Glutamatergic neuron (in vitro differentiated cells): Measurements from ENCODE around the gene MAML1. TPM values are rescaled to one million over a fixed set of nuclear protein-coding genes. Genes with fewer than 3 reads are reported as not detected.

Experiments used
- DNase-seq: peaks from one replicate; pipeline ENCODE4 v3.0.0; 2022
- H3K27ac Mint-ChIP-seq: one replicate; pipeline ENCODE4 v1.8.0; 2020; ENCODE audit warnings: mild to moderate bottlenecking, mixed read lengths, inconsistent platforms; ENCODE audit not compliant: unreplicated experiment
- H3K27me3 Mint-ChIP-seq: one replicate; pipeline ENCODE4 v1.8.0; 2020; ENCODE audit warnings: mild to moderate bottlenecking, moderate library complexity, mixed read lengths, inconsistent platforms; ENCODE audit not compliant: unreplicated experiment
- H3K36me3 Mint-ChIP-seq: one replicate; pipeline ENCODE4 v1.8.0; 2020; ENCODE audit warnings: mild to moderate bottlenecking, mixed read lengths, inconsistent platforms; ENCODE audit not compliant: unreplicated experiment
- H3K4me1 Mint-ChIP-seq: one replicate; pipeline ENCODE4 v1.8.0; 2020; ENCODE audit warnings: mild to moderate bottlenecking, low read depth, mixed read lengths, inconsistent platforms; ENCODE audit not compliant: unreplicated experiment
- H3K4me3 Mint-ChIP-seq: one replicate; pipeline ENCODE4 v1.8.0; 2020; ENCODE audit warnings: mild to moderate bottlenecking, mixed read lengths, inconsistent platforms; ENCODE audit not compliant: unreplicated experiment
- H3K9me3 Mint-ChIP-seq: one replicate; pipeline ENCODE4 v1.8.0; 2020; ENCODE audit warnings: mild to moderate bottlenecking, moderate library complexity, mixed read lengths, inconsistent platforms; ENCODE audit not compliant: unreplicated experiment
- total RNA-seq: library from RNA; stranded (reverse); fragmentation: NEBNext Ultra II Directional; extraction: Animal tissue kit (Norgen Biotek cat#: 25700); gene quantifications from one replicate; pipeline ENCODE4 v1.2.1, GENCODE V29; 2021; ENCODE audit not compliant: unreplicated experiment
- TF ChIP-seq, protein P1 (sequence below): fragments of 200-600 bp; sonication (generic); IDR thresholded peaks from one replicate; pipeline ENCODE4 v1.5.0; 2021; ENCODE audit not compliant: partially characterized antibody, unreplicated experiment

The MAML1 gene
- total RNA-seq, 1 donor from 2014 or later = 30.0 TPM

DNA sequence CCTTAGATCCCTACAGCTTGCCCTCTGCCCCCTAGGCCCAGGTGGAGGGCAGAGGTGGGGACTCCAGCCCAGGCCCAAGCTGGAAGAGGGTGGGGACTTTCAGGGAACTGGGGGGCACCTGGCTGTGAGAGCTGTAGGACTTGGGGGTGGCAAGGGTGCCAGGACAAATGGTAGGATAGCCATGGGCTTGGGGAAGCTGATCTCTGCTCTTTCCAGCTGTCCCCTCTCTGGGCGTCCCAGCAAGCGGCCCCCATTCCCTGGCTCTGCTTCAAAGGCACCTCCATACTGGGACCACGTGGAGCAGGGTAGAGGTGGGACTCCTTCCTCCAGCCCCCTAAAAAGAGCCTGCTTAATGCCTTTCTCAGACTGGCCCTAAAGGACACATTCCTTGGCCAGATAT, 61.5 kb downstream of the MAML1 start:
- Mint-ChIP-seq H3K4me1 (no peaks in the 10 kb centered on the region), H3K36me3 (peaks cover 5% of the 10 kb centered on the region), H3K27ac (no peak overlapping the region), H3K9me3 (peaks cover 6% of the 10 kb centered on the region), H3K4me3 (no peak overlapping the region), H3K27me3 (peaks cover 10% of the 10 kb centered on the region)
- no peak for DNase-seq
- TF ChIP-seq, protein P1, sequence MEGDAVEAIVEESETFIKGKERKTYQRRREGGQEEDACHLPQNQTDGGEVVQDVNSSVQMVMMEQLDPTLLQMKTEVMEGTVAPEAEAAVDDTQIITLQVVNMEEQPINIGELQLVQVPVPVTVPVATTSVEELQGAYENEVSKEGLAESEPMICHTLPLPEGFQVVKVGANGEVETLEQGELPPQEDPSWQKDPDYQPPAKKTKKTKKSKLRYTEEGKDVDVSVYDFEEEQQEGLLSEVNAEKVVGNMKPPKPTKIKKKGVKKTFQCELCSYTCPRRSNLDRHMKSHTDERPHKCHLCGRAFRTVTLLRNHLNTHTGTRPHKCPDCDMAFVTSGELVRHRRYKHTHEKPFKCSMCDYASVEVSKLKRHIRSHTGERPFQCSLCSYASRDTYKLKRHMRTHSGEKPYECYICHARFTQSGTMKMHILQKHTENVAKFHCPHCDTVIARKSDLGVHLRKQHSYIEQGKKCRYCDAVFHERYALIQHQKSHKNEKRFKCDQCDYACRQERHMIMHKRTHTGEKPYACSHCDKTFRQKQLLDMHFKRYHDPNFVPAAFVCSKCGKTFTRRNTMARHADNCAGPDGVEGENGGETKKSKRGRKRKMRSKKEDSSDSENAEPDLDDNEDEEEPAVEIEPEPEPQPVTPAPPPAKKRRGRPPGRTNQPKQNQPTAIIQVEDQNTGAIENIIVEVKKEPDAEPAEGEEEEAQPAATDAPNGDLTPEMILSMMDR = no peak

DNA sequence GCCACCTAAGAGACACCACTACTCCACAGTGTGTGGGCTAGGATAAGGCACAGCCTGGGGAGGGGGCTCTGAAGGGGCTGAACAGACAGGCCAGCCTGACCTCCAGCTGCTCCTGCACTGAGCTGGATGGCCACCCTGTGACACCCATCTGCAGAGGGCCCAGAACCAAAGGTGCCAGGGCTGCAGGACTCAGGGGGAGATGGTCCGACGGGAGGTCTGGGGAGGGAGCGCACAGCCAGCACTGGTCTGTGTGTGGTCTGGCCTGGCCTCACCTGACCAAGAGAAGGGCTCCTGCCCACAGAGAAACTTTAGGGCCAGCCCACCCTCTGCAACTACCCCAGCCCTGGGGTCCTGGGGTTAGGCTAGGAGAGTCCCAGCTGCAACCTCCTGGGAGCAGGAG, 62.0 kb downstream of the MAML1 start:
- no peak for DNase-seq

DNA sequence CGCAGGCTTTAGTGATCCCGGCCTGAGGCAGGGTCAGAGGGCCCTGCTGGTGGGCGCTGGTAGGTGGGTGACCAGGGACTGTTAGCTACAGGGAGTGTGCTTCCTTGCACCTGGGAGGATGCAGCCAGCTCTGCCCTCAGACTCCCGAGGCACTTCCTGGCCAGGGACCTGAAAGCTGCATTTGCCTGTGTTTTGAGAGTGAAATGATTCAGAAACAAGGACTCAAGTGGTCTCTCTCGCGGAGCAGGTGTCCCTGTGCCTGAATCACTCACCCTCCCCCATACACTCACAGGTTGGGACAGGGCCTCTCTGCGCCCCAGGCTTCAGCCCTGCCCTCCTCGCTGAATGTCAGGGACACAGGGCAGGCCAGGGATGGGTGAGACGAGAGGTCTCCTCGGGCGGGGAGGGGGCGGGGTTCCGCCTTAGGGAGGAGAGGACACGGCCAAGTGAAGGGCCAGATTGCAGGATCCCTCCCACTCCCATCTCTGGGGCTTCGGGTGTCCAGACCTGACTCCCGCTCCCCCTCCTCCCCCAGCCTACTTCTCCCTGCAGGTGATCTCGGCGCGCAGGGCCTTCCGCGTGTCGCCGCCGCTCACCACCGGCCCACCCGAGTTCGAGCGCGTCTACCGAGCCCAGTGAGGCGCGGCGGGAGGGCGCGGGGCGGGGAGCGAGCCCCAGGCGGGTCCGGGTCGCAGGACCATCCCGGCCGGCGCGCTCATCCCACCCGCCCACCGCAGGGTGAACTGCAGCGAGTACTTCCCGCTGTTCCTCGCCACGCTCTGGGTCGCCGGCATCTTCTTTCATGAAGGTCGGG, 62.6 kb downstream of the MAML1 start:
- peaks cover 10% of the 10 kb centered on the region for H3K27me3 Mint-ChIP-seq
- TF ChIP-seq, protein P1 = no peak
- H3K4me1 Mint-ChIP-seq = no peaks in the 10 kb centered on the region
- DNase-seq = no peak
- H3K27ac Mint-ChIP-seq = no peak overlapping the region
- H3K36me3 Mint-ChIP-seq = peaks cover 9% of the 10 kb centered on the region
- H3K4me3 Mint-ChIP-seq = peak overlapping the region; percentile 59
- peaks cover 6% of the 10 kb centered on the region for H3K9me3 Mint-ChIP-seq

More for the DNA sequence above, 62.0 kb downstream of the MAML1 start:
- H3K27me3 Mint-ChIP-seq = peaks cover 10% of the 10 kb centered on the region
- peak overlapping the region; percentile 46 for H3K4me3 Mint-ChIP-seq
- peaks cover 6% of the 10 kb centered on the region for H3K9me3 Mint-ChIP-seq
- TF ChIP-seq, protein P1 = no peak
- H3K27ac Mint-ChIP-seq = no peak overlapping the region
- H3K36me3 Mint-ChIP-seq = peaks cover 8% of the 10 kb centered on the region
- no peaks in the 10 kb centered on the region for H3K4me1 Mint-ChIP-seq

DNA sequence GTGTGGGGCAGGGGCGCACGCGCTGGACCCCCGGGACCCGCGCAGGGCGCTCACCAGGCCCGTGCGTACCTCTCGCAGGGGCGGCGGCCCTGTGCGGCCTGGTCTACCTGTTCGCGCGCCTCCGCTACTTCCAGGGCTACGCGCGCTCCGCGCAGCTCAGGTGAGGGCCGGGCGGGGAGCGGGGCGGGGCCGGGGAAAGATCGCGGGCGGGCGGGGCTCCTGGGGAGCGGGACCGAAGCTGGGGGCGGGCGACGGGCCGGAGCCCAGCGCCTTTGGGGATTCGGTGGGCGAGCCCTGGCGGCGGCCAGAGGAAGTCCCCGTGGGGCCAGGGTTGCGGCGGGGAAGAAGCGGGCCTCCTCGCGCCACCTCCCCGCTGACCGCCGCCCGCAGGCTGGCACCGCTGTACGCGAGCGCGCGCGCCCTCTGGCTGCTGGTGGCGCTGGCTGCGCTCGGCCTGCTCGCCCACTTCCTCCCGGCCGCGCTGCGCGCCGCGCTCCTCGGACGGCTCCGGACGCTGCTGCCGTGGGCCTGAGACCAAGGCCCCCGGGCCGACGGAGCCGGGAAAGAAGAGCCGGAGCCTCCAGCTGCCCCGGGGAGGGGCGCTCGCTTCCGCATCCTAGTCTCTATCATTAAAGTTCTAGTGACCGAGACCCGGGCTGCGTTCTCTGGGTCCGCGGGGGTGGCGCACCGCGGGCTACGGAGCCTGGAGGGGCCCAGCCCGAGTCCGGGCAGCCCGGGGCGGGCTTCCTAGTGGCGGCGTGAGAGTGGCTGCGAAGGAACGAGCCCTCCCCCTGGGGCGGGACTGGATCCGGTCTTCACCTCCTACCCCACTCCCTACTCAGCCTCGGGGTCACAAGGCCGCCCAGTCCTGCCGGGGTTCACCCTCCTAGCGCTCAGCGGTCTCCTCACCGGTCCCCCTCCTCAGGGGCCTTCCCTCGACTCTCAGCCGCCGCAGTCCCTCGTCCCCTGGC, 63.5 kb downstream of the MAML1 start:
- H3K27me3 Mint-ChIP-seq = peaks cover 10% of the 10 kb centered on the region
- H3K4me3 Mint-ChIP-seq = peak overlapping the region; percentile 47
- peak; percentile 87 for DNase-seq
- no peaks in the 10 kb centered on the region for H3K4me1 Mint-ChIP-seq
- peaks cover 9% of the 10 kb centered on the region for H3K36me3 Mint-ChIP-seq
- peaks cover 7% of the 10 kb centered on the region for H3K9me3 Mint-ChIP-seq
- TF ChIP-seq, protein P1 = peak; percentile 68
- no peak overlapping the region for H3K27ac Mint-ChIP-seq
